Stimulated activated CD4-positive, alpha-beta T cell treated with anti-CD3 and anti-CD28 coated beads, Interleukin-12 subunit alpha, Interleukin-12 subunit beta, amount 100 ng/mL, for 4 hours (primary cell): Measurements from ENCODE around the gene PRKCE.

Source experiments
- DNase-seq: peaks from one replicate; pipeline ENCODE4 v3.0.0-alpha.2; 2020

Gene PRKCE

DNA sequence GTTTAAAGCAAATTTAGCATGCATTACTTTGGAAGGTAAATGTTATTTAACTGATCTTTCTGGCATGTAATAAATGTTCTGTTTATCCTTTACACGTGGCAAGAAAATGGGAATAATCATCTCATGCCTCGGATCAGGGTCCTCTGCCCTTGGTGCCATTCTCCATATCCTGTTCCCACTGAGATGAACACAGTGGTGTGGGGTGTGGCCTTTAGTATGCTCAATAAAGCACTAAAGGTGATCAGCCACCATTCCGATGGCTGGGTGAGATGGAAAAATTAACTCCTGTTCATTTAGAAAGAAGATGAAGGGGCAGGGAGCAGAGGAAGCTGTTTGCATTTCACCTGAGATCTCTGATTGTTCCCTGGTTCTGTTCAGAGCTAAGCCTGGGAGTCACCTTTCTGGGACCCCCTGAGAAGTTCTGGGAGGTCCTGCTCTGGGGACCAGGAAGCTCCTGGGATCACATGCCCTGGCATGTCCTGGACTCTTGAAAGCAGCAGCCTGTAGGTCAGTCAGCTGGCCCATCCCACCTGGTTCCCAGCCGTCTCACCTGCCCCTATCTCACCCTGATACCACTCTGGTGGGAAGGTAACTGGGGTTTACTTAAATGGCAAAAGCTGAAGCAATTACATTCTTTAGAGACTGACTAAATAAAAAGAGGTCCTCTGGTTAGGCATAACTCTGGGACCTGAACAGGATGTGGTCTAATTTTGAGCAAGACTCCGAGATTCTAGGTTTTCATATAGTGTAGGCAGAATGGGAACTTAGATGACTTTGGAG is 356.8 kb downstream of the PRKCE start:
- DNase-seq: no peak

DNA sequence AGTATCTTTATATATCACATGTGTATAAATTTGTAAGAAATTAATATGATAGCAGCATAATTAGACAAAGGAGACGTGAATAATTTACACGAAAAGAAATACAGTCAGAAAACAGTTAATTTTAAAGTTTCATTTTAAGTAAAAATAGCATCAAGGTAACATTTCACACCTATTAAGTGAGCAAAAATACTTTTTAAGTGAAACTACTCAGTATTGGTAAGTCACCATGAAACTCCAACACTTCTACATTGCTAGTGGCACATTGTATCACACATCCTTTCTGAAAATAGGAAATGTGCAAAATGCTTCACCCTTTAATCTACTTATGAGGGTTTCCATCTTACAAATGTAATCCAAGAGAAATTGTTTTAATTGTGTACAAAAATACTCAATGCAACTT is 357.8 kb downstream of the PRKCE start:
- DNase-seq: no peak

GRCh38 chr2:46009772-46010171 is 358.3 kb downstream of the PRKCE start:
- no peak for DNase-seq

DNA sequence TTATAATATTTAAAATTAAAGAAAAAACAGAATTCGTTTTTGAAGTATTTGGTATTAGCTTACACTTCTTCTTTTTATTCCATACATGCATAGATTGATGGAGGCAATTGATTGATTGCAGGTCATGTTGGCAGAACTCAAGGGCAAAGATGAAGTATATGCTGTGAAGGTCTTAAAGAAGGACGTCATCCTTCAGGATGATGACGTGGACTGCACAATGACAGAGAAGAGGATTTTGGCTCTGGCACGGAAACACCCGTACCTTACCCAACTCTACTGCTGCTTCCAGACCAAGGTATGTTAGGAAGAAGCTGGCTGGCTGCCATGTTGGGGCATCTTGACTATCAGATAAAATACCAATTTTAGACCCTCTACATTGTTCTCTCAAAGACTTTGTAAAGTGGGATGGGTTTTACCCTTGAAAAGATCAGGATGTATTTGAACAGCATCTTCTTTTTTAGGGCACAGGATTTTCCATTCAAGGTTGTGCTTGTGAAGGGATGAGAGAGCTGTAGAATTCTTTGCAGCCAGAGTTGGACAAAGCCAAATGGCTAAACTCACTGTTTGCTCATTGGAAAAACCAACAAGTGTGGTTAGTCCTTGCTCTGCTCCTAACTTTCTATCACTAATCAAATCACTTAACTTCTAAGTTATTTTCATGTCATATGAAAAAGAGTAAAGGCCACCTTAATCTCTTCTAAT is 358.9 kb downstream of the PRKCE start:
- no peak for DNase-seq

- DNase-seq: no peak
Measured at GRCh38 chr2:46010925-46011490, 359.5 kb downstream of the PRKCE start.

- DNase-seq: no peak
Measured at GRCh38 chr2:46012618-46013240, 361.3 kb downstream of the PRKCE start.

GRCh38 chr2:46013726-46014125 is 362.3 kb downstream of the PRKCE start:
- no peak for DNase-seq

DNA sequence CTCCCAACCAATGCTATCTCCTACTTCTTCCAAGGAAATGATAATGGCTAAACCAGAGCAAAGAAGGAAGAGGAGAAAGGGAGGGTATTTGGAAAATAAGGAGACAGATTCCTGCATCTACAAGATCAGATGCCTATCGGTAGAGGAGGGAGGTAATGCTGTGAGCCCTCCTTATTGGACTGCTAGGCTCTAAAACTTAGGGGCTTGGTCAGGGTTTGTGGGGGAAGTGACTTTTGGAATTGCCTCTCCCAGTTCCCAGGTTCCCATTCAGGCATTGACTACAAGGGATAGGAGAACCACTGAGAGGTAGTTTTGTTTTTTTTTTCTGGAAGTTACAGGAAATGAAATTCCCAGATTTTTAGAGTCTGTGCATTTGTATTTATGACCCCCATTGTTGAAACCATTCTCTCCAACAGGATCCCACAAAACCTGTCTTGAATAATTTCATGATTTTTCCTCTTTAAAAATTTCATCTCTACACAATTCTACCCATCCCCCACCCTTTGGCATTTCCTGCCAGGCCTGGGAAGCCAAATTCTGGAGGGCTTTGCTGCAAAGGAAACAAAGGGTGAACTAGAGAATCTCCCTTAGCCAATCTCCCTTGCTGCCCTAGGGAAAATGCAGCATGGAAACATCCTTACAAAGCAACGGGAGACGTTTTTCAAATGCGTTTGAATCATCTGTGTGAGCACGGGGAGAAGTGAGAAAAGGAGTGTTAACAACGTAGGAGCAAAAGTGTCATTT is 363.6 kb downstream of the PRKCE start:
- DNase-seq: no peak

- DNase-seq: no peak
Measured at GRCh38 chr2:46015671-46016070, 364.2 kb downstream of the PRKCE start.

GRCh38 chr2:46016091-46016490 is 364.6 kb downstream of the PRKCE start:
- no peak for DNase-seq

DNA sequence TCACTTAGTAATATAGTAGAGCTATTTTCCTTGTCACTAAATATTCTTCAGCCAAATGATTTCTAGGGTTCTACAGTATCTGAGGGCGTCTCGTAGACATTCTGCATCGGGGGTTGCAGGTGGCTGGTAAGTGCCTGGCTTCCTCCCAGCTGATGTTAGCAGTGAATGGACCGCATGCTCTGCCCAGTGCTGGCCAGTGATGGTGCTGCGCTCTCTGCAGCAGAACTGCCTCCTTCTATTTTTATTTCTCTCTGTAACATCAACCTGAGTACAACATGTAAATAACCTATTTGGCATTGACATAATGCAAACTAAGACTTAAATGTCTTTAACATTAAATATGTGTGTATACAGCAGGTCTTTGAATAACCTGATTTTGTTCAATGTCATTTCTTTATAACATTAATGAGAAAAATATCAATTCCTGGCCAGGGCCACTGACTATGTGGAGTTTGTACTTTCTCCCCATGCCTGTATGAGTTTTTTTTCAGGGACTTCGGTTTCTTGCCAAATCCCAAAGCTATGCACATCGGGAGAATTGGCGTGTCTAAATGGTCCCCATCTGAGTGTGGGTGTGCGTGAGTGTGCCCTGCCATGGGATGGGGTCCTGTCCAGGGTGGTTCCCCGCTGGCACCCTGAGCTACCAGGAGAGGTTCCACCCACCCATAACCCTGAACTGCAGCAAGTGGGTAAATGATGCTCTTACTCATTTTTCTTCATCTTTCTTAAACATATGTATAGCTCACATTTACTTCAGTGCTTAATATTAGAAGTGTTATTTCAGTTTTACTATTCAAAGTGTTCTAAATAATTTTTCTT is 367.5 kb downstream of the PRKCE start:
- no peak for DNase-seq

- DNase-seq: no peak
Measured at GRCh38 chr2:46020416-46020815, 368.9 kb downstream of the PRKCE start.

DNA sequence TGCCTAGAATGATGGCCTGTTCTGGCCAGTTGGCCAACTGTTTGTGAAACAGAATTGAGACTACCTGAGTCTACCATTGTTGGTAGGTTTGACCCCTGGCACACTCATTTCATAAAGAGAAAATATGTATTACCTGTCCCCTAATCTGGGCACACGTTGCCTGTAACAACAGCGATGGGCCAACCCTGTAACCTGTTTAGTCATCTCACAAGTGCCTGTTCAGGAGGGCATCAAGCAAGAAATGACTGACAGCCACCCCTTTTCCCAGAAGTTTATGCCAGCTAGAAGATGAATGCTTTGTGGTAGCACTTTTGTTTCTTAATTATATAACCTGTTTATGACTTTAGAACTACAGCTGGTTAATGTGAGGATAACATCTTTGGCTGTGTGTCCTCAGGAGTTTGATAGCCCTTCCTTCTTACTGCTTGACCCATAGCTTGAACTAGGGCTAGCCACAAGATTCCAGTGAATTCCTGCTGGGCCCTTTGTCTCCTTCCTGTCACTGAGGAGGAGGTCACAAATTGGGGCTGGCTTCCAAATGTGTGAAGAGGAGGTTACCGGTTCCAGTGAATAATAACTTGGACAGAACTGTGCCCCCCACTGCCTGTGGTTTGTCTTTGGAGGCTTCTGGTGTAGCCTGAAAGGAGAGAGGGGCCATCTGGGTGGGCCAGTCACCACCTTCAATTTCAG is 371.8 kb downstream of the PRKCE start:
- no peak for DNase-seq

DNA sequence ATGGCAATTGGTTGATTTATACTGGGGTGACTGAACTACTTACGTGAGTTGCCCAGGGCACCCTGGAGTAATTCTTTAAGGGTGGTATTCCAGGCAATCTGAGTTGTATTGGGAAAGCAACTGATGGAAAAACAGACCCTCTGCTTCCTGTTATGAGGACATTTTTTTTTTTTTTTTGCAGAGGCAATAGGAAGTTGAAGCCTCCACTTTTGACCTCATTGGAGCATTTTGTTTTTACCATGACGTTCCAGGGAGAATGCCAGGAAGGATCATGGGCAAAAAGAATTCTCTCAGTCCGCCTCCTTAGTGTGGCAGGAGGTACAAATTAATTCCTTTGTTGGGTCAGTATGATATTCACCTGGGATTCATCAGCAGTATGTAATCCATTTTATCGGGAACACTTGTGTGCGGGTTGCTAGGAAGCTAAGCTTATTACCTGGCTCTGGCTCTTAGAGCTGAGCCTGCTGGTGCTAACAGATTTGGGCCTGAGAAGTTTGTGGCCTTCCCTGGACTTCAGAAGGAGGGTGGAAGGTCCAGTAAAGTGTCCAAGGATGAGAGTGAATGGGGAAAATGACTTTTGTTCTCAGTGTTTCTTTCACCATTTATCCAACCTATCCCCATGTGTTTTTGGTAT is 372.8 kb downstream of the PRKCE start:
- DNase-seq: no peak

GRCh38 chr2:46025081-46025480 is 373.6 kb downstream of the PRKCE start:
- DNase-seq: no peak

GRCh38 chr2:46025676-46026075 is 374.2 kb downstream of the PRKCE start:
- DNase-seq: no peak

DNA sequence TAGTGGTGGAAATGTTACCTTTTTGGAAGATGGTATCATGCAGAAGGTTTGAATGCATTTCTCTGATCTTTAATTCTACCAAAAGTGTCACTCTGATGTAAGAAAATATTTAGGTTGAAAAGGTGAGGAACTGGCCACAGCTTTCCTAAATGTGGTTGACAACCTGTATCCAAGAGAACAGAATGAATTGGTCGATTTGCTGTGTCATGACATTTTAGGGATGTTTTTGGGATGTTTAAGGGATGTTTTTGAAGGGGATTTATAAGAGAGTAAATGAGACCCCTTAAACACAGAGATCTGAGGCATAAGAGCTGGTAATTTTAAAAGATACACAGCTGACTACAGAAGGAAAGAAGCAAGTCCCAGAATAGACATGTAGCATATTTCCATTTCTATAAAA is 375.0 kb downstream of the PRKCE start:
- DNase-seq: no peak

DNA sequence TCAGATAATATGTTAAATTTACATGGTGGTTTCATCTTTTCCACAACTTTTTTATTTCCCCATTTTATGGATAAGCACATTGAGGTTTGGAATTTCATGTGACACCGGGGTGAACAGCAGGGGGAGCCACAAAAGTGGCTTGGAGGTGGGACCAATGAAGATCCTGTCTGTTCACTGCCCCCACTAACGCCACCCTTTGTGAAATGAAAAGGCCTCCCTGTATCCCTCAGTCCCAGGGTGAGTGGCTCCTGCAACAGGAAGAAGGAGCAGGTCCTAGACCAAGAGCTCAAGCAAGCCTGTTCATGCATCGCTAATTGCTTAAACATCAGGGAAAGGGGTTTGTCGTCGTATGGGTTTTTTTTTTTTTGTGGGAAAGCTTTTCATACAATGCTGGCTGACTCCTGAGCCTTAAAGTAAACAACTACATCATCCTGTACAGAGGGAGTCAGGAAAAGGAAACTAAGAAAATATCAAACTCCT is 377.9 kb downstream of the PRKCE start:
- no peak for DNase-seq

DNA sequence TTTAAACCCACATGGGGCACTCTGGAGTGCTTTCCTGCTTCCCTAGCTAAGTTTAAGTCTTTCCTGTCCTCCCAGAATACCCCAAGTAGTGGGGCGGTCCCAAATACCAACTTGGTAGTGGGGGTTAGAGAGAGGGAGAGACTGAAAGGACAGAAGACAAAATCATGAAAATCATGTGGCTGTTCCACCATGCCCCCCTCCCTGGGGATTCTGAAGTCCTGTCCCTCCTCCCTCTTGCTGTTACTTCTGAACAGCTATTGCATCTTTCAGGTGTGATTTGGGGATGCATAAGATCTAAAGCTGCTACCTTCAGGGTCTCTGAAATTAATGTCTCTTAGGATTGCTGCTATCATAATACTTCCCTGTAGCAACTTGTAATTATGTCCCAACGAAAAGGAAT is 378.9 kb downstream of the PRKCE start:
- DNase-seq: no peak

GRCh38 chr2:46032161-46032813 is 380.8 kb downstream of the PRKCE start:
- DNase-seq: no peak
